GM12878 (cell line): ENCODE data around the gene TREH.

Source experiments
- EP300 ChIP-seq, 2 experiments: fragments of 150-350 bp in 1 of 2; IDR thresholded peaks; 2 replicates each; pipeline ENCODE4 v1.6.1; 2011 to 2012; ENCODE audit warnings: low read depth in 2 of 2, low read length in 2 of 2, borderline replicate concordance in 1 of 2, improper control_type of control experiment in 1 of 2, inconsistent platforms in 1 of 2; ENCODE audit not compliant: control insufficient read depth in 1 of 2
- NFIC ChIP-seq: IDR thresholded peaks from 2 replicates; pipeline ENCODE4 v1.6.1; 2012; ENCODE audit warnings: low read depth, mild to moderate bottlenecking, inconsistent platforms, low read length, moderate library complexity
- POLR2A ChIP-seq: IDR thresholded peaks from 2 replicates; pipeline ENCODE4 v1.6.1; 2011; ENCODE audit warnings: low read depth, mild to moderate bottlenecking, low read length
- POLR2AphosphoS5 ChIP-seq: IDR thresholded peaks from 2 replicates; pipeline ENCODE4 v1.6.1; 2011; ENCODE audit warnings: mild to moderate bottlenecking, low read length, inconsistent platforms
- ZNF274 ChIP-seq: IDR thresholded peaks from one replicate; pipeline ENCODE4 v1.8.0; 2011; ENCODE audit not compliant: insufficient read length, insufficient read depth
- TF ChIP-seq, protein P1 (sequence below): IDR thresholded peaks from 2 replicates; pipeline ENCODE4 v1.6.1; 2011; ENCODE audit warnings: low read depth, mild to moderate bottlenecking, low read length, moderate library complexity, borderline replicate concordance; ENCODE audit errors: extremely low read depth
- TF ChIP-seq, protein P2 (sequence below), 3 experiments: IDR thresholded peaks in 2 of 3; conservative IDR thresholded peaks in 1 of 3; 2 replicates each; pipeline ENCODE4 v1.5.1; 2011; ENCODE audit warnings: low read depth in 3 of 3, low read length in 3 of 3, mild to moderate bottlenecking in 3 of 3, control low read depth in 2 of 3, moderate library complexity in 2 of 3, inconsistent platforms in 1 of 3, mixed read lengths in 1 of 3; ENCODE audit not compliant: control insufficient read depth in 2 of 3, insufficient read depth in 1 of 3; ENCODE audit errors: extremely low read depth in 1 of 3
- TF ChIP-seq, protein P3 (sequence below): fragments of 450-650 bp; IDR thresholded peaks from 2 replicates; pipeline ENCODE4 v1.6.1; 2016; ENCODE audit warnings: mild to moderate bottlenecking, moderate library complexity, borderline replicate concordance

DNA sequence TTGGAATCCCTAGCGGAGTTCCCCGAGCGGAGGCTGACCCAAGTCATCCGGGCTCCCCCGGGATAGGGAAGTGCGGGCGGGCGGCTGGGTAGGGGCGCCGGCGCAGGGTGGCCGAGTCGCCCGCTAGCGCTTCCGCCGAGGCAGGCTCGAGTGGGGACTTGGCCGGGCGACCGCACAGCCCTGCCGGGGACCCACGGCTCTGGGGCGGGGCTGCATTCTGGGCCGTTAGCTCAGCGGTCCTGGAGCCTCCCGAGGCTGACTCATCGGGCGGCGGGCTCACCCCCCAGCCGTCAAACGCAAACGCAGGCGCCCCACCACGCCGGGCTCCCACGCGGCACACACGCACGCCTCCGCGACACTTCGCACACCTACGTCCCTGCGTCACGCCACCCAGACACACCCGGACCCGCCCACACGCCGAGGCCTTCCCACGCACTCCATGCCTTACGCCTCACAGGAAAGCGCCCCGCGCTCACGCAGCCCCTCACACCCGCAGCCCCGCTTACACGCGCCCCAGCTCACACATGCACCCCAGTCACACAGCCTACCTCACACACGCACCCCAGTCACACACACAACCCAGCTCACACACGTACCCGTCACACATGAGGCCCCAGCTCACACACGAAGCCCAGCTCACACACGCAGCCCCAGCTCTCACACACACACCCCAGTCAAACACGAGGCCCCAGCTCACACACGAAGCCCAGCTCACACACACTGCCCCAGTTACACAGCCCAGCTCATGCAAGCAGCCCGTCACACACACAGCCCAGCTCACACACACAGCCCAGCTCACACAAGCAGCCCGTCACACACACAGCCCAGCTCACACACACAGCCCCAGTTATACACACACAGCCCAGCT lies 70.9 kb downstream of the TREH start:
- TF ChIP-seq ZNF274 (no peak), POLR2A (no peak), EP300 (IDR thresholded peaks at IDR 0.05; ENCODE audit: borderline replicate concordance in 1 of 2, control insufficient read depth in 1 of 2, low read depth in 2 of 2, low read length in 2 of 2) (no peak), POLR2AphosphoS5 (no peak), NFIC (no peak)
- TF ChIP-seq, protein P1, sequence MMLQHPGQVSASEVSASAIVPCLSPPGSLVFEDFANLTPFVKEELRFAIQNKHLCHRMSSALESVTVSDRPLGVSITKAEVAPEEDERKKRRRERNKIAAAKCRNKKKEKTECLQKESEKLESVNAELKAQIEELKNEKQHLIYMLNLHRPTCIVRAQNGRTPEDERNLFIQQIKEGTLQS = no peak
- TF ChIP-seq, protein P2, sequence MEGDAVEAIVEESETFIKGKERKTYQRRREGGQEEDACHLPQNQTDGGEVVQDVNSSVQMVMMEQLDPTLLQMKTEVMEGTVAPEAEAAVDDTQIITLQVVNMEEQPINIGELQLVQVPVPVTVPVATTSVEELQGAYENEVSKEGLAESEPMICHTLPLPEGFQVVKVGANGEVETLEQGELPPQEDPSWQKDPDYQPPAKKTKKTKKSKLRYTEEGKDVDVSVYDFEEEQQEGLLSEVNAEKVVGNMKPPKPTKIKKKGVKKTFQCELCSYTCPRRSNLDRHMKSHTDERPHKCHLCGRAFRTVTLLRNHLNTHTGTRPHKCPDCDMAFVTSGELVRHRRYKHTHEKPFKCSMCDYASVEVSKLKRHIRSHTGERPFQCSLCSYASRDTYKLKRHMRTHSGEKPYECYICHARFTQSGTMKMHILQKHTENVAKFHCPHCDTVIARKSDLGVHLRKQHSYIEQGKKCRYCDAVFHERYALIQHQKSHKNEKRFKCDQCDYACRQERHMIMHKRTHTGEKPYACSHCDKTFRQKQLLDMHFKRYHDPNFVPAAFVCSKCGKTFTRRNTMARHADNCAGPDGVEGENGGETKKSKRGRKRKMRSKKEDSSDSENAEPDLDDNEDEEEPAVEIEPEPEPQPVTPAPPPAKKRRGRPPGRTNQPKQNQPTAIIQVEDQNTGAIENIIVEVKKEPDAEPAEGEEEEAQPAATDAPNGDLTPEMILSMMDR (IDR thresholded peaks at IDR 0.05 in 2 of 3, conservative IDR thresholded peaks at IDR 0.05 in 1 of 3; ENCODE audit: control insufficient read depth in 2 of 3, extremely low read depth in 1 of 3, insufficient read depth in 1 of 3, low read depth in 3 of 3, low read length in 3 of 3) = no peak
- TF ChIP-seq, protein P3, sequence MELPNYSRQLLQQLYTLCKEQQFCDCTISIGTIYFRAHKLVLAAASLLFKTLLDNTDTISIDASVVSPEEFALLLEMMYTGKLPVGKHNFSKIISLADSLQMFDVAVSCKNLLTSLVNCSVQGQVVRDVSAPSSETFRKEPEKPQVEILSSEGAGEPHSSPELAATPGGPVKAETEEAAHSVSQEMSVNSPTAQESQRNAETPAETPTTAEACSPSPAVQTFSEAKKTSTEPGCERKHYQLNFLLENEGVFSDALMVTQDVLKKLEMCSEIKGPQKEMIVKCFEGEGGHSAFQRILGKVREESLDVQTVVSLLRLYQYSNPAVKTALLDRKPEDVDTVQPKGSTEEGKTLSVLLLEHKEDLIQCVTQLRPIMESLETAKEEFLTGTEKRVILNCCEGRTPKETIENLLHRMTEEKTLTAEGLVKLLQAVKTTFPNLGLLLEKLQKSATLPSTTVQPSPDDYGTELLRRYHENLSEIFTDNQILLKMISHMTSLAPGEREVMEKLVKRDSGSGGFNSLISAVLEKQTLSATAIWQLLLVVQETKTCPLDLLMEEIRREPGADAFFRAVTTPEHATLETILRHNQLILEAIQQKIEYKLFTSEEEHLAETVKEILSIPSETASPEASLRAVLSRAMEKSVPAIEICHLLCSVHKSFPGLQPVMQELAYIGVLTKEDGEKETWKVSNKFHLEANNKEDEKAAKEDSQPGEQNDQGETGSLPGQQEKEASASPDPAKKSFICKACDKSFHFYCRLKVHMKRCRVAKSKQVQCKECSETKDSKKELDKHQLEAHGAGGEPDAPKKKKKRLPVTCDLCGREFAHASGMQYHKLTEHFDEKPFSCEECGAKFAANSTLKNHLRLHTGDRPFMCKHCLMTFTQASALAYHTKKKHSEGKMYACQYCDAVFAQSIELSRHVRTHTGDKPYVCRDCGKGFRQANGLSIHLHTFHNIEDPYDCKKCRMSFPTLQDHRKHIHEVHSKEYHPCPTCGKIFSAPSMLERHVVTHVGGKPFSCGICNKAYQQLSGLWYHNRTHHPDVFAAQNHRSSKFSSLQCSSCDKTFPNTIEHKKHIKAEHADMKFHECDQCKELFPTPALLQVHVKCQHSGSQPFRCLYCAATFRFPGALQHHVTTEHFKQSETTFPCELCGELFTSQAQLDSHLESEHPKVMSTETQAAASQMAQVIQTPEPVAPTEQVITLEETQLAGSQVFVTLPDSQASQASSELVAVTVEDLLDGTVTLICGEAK = no peak
